SJSA1 (cell line): ENCODE results near the gene SNTA1. TPM values are rescaled to one million over a fixed set of nuclear protein-coding genes. Genes with fewer than 3 reads are reported as not detected.
"Not testable (repeated sequence)": the region's sequence is repeated elsewhere in the genome, so short reads cannot be mapped to it uniquely, and the experiment has no call there.

Experiments
- DNase-seq, 2 experiments: peaks; one replicate each; pipeline ENCODE4 v3.0.0-alpha.2; 2015 to 2020; ENCODE audit warnings: low spot score in 2 of 2, low read depth in 1 of 2
- H3K27ac ChIP-seq: fragments of 250-450 bp; sonication (Bioruptor Pico); 2 replicates; pipeline ENCODE4 v1.5.1; 2020; ENCODE audit warnings: mild to moderate bottlenecking, moderate library complexity
- H3K27me3 ChIP-seq: fragments of 250-450 bp; sonication (Bioruptor Pico); replicated peaks from 2 replicates; pipeline ENCODE4 v1.5.1; 2020; ENCODE audit warnings: mild to moderate bottlenecking, moderate library complexity
- H3K36me3 ChIP-seq: fragments of 250-450 bp; sonication (Bioruptor Pico); 2 replicates; pipeline ENCODE4 v1.5.1; 2020; ENCODE audit warnings: mild to moderate bottlenecking
- H3K4me1 ChIP-seq: fragments of 250-450 bp; sonication (Bioruptor Pico); replicated peaks from 2 replicates; pipeline ENCODE4 v1.6.1; 2021; ENCODE audit warnings: mild to moderate bottlenecking
- H3K4me3 ChIP-seq: fragments of 250-450 bp; sonication (Bioruptor Pico); 2 replicates; pipeline ENCODE4 v1.5.1; 2020; ENCODE audit warnings: mild to moderate bottlenecking
- H3K9me3 ChIP-seq: fragments of 250-450 bp; sonication (Bioruptor Pico); replicated peaks from 2 replicates; pipeline ENCODE4 v1.5.1; 2020; ENCODE audit warnings: mild to moderate bottlenecking
- total RNA-seq: library from RNA; depleted of rRNA; stranded (reverse); fragments of >200 nt; shearing (Covaris generic); gene quantifications from 2 replicates; pipeline ENCODE4 v1.2.3, GENCODE V29; 2014

Gene SNTA1
- total RNA-seq, 1 experiment from 2014 or later, result 44.4 TPM

GRCh38 chr20:33456916-33457642, 13.5 kb upstream of the SNTA1 start:
- not testable (repeated sequence) for H3K4me1 ChIP-seq, H3K27ac ChIP-seq, H3K4me3 ChIP-seq, H3K9me3 ChIP-seq, H3K36me3 ChIP-seq, H3K27me3 ChIP-seq
- peak; percentile 63 to 78 for DNase-seq

GRCh38 chr20:33450867-33451266, 7.3 kb upstream of the SNTA1 start:
- no peaks in the 10 kb centered on the region for H3K36me3 ChIP-seq

GRCh38 chr20:33445881-33446625, 2.5 kb upstream of the SNTA1 start:
- H3K4me1 ChIP-seq, result peaks cover 21% of the 10 kb centered on the region
- no peak overlapping the region for H3K27ac ChIP-seq
- no peaks in the 10 kb centered on the region for H3K9me3 ChIP-seq
- no peak for DNase-seq
- no peak overlapping the region for H3K4me3 ChIP-seq
- peaks cover 3% of the 10 kb centered on the region; the same call in 1 of the 2 replicates for H3K36me3 ChIP-seq
- no peaks in the 10 kb centered on the region for H3K27me3 ChIP-seq

More at GRCh38 chr20:33450867-33451266, 7.3 kb upstream of the SNTA1 start:
- H3K27ac ChIP-seq, result no peak overlapping the region
- no peaks in the 10 kb centered on the region for H3K9me3 ChIP-seq
- peaks cover 4% of the 10 kb centered on the region; the same call in 1 of the 2 replicates for H3K4me1 ChIP-seq
- no peaks in the 10 kb centered on the region for H3K27me3 ChIP-seq
- no peak overlapping the region for H3K4me3 ChIP-seq
- no peak for DNase-seq

DNA sequence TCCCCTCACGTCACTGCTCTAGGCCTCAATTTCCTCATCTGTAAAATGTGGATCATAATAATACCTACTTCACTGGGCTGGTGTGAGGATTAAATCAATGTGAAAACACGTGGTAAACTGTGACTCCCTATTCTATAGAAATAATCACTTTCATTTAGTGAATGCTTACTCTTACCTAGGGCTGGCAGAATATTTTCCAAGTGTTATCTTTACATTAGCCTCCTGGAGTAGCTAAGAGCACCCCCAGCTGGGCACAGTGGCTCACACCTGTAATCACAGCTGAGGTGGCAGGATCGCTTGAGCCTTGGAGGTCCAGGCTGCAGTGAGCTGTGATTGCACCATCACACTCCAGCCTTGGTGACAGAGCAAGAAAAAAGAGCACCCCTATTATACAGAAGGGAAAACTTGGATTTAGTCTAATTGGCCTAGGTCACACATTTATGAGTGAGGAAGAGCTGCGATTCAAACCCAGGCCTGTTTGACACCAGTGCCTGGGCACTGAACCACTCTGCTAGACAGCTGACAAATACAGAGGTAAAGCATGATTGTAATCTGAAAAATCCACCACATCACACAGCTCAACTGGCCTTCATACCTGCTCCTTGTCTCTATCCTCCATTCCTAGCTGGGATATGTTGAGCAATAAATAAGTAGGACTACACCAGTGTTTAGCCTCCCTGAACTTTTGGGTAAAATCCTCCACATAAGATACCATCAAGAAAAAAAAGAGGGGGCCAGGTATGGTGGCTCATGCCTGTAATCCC, 1.4 kb upstream of the SNTA1 start:
- H3K27me3 ChIP-seq, result no peaks in the 10 kb centered on the region
- no peaks in the 10 kb centered on the region for H3K9me3 ChIP-seq
- H3K4me1 ChIP-seq, result peaks cover 17% of the 10 kb centered on the region
- H3K27ac ChIP-seq, result no peak overlapping the region
- DNase-seq, result no peak
- no peak overlapping the region for H3K4me3 ChIP-seq
- peaks cover 3% of the 10 kb centered on the region; the same call in 1 of the 2 replicates for H3K36me3 ChIP-seq

- Histone ChIP-seq H3K27ac (peak overlapping the region; percentile 71), H3K4me1 (peaks cover 17% of the 10 kb centered on the region), H3K27me3 (no peaks in the 10 kb centered on the region), H3K4me3 (peak overlapping the region; percentile 99), H3K36me3 (peaks cover 5% of the 10 kb centered on the region; the same call in 1 of the 2 replicates), H3K9me3 (no peaks in the 10 kb centered on the region; the same call in 1 of the 2 replicates)
- no peak for DNase-seq
Observed at GRCh38 chr20:33443006-33443511, 504 bp downstream of the SNTA1 start.

DNA sequence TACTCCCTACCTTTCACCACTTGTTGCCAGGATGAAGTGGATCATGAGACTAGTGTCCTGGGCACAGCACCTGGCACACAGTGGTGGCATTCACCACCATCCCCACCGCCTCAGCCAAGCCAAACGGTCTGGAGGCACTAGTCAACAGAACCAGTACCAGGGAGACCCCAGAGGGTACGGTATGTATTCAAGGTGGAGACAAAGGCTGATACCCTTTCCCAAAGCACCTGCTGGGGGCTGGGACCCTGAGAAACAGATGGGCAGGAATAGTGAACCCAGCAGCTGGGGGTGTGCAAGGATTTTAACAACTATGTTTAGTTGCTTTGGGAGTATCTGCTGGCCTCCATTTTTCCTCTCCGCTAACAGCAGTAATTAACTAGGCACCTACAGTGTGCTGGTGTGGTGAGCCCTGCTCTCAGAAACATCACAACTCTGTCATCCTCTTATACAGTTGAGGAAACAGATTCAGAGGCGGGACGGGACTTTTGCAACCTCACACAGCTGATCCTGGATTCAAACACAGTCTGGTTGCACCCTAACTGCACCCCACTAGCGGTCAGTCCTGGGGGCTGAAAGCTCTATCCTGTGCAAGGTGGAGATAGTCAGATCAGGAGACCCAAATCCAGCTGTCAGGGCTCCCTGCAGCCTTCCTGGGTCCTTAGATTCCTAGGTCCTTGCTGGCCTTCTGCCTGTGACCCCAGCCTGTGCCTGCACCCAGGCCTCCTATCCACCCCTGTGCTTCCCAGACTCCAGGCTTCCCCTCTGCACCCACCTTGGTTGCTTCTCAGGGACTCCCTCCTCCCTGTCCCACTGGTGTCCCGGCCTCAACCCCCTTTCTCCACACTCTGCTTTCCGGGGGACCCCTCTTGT, 1.2 kb downstream of the SNTA1 start:
- peak overlapping the region; percentile 99 for H3K4me3 ChIP-seq
- H3K9me3 ChIP-seq, result no peaks in the 10 kb centered on the region; the same call in 1 of the 2 replicates
- peaks cover 10% of the 10 kb centered on the region for H3K36me3 ChIP-seq
- H3K27me3 ChIP-seq, result no peaks in the 10 kb centered on the region
- peaks cover 17% of the 10 kb centered on the region for H3K4me1 ChIP-seq
- no peak overlapping the region for H3K27ac ChIP-seq
- no peak for DNase-seq

DNA sequence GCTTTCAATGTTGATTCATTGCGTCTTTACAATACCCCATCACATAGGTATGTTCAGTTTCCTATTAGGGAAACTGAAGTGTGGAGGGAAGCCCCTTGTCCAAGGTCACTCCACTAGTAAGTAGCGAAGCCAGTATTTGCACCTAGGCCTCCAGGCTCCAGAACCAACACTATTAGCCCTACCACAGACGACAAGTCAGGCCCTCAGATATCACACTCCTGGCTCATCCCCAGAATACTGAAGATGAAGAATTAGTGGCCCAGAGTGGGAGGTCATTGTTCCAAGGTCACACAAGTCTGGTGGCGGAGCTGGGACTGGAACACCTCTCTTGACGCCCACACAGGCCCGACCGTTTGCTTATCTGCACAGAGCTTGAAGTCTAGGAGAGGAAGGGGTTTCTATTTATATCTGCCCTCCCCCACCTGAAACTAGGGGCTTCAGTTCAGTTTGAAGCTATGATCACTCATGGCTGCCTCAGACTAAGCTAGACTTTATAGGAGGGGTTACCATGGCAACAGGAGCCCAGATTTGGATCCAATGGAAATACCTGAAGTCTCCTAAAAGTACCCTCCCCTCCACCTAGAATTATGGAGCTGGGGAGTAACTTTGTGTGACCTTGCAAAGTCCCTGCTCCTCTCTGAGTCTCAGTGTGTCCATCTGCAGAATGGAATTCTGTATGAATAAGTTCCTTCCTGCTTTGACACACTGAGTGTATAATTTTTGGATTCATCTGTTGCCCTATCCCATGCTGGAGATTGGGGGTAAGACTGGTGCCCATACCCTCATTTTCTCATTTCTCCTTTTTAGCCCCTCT, 2.2 kb downstream of the SNTA1 start:
- no peak for DNase-seq
- no peaks in the 10 kb centered on the region; the same call in 1 of the 2 replicates for H3K9me3 ChIP-seq
- no peak overlapping the region for H3K27ac ChIP-seq
- peaks cover 10% of the 10 kb centered on the region for H3K36me3 ChIP-seq
- H3K4me1 ChIP-seq, result peaks cover 17% of the 10 kb centered on the region
- H3K4me3 ChIP-seq, result no peak overlapping the region
- H3K27me3 ChIP-seq, result no peaks in the 10 kb centered on the region

GRCh38 chr20:33440562-33440961, 3.0 kb downstream of the SNTA1 start:
- not testable (repeated sequence) for DNase-seq

DNA sequence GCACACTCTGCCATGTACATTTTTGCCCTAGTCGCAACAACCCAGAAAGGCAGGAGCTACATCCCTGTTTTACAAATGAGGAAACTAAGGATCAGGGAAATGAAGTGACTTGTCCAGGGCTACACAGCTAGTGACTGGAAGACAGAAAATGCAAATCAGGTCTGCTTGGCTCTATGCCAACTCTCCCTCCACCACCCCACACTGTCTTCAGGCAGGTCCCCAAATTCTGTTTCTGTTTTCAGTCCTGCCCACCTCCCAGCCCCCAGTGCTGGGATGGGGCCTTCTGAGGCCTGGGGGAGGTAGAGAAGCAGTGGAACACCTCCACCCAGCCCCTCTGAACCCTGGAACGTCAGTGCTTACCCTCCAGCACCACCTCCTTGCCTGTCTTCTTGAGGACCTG, 5.1 kb downstream of the SNTA1 start:
- Histone ChIP-seq H3K4me1 (peaks cover 9% of the 10 kb centered on the region), H3K27ac (no peak overlapping the region), H3K9me3 (no peaks in the 10 kb centered on the region; the same call in 1 of the 2 replicates), H3K27me3 (no peaks in the 10 kb centered on the region), H3K4me3 (no peak overlapping the region), H3K36me3 (peaks cover 15% of the 10 kb centered on the region)
- DNase-seq, result no peak

More at GRCh38 chr20:33440562-33440961, 3.0 kb downstream of the SNTA1 start:
- not testable (repeated sequence) for H3K27me3 ChIP-seq, H3K4me3 ChIP-seq, H3K27ac ChIP-seq, H3K9me3 ChIP-seq
- peaks cover 17% of the 10 kb centered on the region for H3K4me1 ChIP-seq
- H3K36me3 ChIP-seq, result peaks cover 13% of the 10 kb centered on the region

DNA sequence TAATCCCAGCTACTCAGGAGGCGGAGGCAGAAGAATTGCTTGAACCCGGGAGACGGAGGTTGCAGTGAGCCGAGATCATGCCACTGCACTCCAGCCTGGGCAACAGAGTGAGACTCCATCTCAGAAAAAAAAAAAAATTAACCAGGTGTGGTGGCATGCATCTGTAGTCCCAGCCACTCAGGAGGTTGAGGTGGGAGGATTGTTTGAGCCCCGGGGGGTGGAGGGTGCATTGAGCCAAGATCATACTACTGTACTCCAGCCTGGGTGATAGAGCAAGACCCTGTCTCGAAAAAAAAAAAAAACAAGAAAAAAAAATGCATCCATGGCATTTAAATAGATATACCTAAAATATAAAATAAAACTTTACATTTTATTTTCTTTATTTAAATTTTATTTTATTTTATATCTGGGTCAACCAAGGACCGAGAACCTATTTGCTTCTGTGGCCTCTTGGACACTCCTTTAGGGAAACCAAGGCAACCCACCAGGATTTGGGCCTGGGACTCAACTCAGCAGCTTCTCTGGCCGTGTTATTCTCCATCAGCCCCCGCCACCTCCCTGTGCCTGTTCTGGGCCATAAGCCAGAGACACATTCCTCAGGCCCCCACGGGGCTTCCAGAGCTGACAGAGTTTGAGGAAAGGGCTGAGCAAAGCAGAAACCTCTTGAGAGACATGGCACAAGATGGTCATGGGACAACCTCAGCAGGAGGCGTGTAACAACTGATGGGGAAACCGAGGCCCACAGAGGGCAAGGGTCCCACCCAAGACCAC, 6.2 kb downstream of the SNTA1 start:
- H3K9me3 ChIP-seq, result no peaks in the 10 kb centered on the region; the same call in 1 of the 2 replicates
- no peak overlapping the region for H3K27ac ChIP-seq
- H3K4me1 ChIP-seq, result no peaks in the 10 kb centered on the region; the same call in 1 of the 2 replicates
- DNase-seq, result no peak
- peaks cover 12% of the 10 kb centered on the region for H3K36me3 ChIP-seq
- no peak overlapping the region for H3K4me3 ChIP-seq
- H3K27me3 ChIP-seq, result no peaks in the 10 kb centered on the region

GRCh38 chr20:33434434-33434833, 9.1 kb downstream of the SNTA1 start:
- no peaks in the 10 kb centered on the region for H3K27me3 ChIP-seq
- H3K4me3 ChIP-seq, result no peak overlapping the region
- no peak overlapping the region for H3K27ac ChIP-seq
- no peak for DNase-seq
- no peaks in the 10 kb centered on the region for H3K4me1 ChIP-seq
- peaks cover 12% of the 10 kb centered on the region for H3K36me3 ChIP-seq
- H3K9me3 ChIP-seq, result no peaks in the 10 kb centered on the region
